A549 (cell line): Measurements from ENCODE around the gene GUCY1A2. TPM values are rescaled to one million over a fixed set of nuclear protein-coding genes. Genes with fewer than 3 reads are reported as not detected.

Experiments used
- ATAC-seq, 2 experiments: fragments of 200-7000 bp in 1 of 2; fragments of >200 bp in 1 of 2; cut with Nextera tagmentation in 1 of 2; cut with Tn5 transposase in 1 of 2; 3 replicates each; pipeline versions ENCODE4 v1.8.0 to v1.9.1; 2018 to 2020; ENCODE audit warnings: mild to moderate bottlenecking in 1 of 2, moderate library complexity in 1 of 2
- CTCF ChIA-PET: fragments of 300-600 bp; sonication (Branson Sonifier 250); formaldehyde crosslinking; extraction: SDS; loops from one replicate; lab custom pipeline; 2021; ENCODE audit warnings: antibody characterized with exemption, inconsistent platforms; lab: Yijun Ruan, JAX
- POLR2A ChIA-PET: fragments of 350-600 bp; formaldehyde crosslinking; extraction: SDS; loops from one replicate; lab custom pipeline; 2021; ENCODE audit warnings: antibody characterized with exemption, inconsistent platforms; lab: Yijun Ruan, JAX
- DNase-seq, 2 experiments: peaks; one replicate each; pipeline versions ENCODE4 v3.0.0 to v3.0.0-alpha.2; 2011 to 2016; ENCODE audit warnings: low read depth in 1 of 2, low spot score in 1 of 2
- FAIRE-seq: peaks from 2 replicates; lab custom pipeline; 2011; peaks lifted over from hg19 to GRCh38; lab: Jason Lieb, UNC
- H3K27ac ChIP-seq, 2 experiments: fragments of >200 bp; sonication (Bioruptor Twin); formaldehyde crosslinking; 3 replicates each; pipeline ENCODE4 v1.5.1; 2016 to 2017
- H3K4me1 ChIP-seq: fragments of >200 bp; sonication (Bioruptor Twin); formaldehyde crosslinking; 3 replicates; pipeline ENCODE4 v1.6.1; 2016
- H3K4me2 ChIP-seq: fragments of >200 bp; sonication (Bioruptor Twin); formaldehyde crosslinking; 3 replicates; pipeline ENCODE4 v1.6.1; 2016
- H3K4me3 ChIP-seq: fragments of >200 bp; sonication (Bioruptor Twin); formaldehyde crosslinking; 3 replicates; pipeline ENCODE4 v1.5.1; 2016
- H3K9me3 ChIP-seq: fragments of >200 bp; sonication (Bioruptor Twin); formaldehyde crosslinking; 3 replicates; pipeline ENCODE4 v1.6.1; 2016
- ATOH8 ChIP-seq: fragments of 250-450 bp; sonication (Bioruptor Pico); IDR thresholded peaks from 2 replicates; pipeline ENCODE4 v1.5.0; 2020; ENCODE audit warnings: low read depth, mild to moderate bottlenecking, moderate library complexity
- BCL3 ChIP-seq: fragments of >200 bp; sonication (Bioruptor Twin); formaldehyde crosslinking; IDR thresholded peaks from 3 replicates; pipeline ENCODE4 v1.6.1; 2016
- BHLHE40 ChIP-seq: IDR thresholded peaks from 2 replicates; pipeline ENCODE4 v1.6.1; 2012; ENCODE audit warnings: low read depth, low read length, inconsistent platforms
- CHD4 ChIP-seq: fragments of 200-600 bp; sonication (generic); IDR thresholded peaks from 2 replicates; pipeline ENCODE4 v1.6.1; 2016; ENCODE audit warnings: antibody characterized with exemption, mild to moderate bottlenecking, borderline replicate concordance
- CTCF ChIP-seq: fragments of >200 bp; sonication (Bioruptor Twin); formaldehyde crosslinking; IDR thresholded peaks from 3 replicates; pipeline ENCODE4 v1.5.1; 2016
- EHF ChIP-seq: fragments of 250-450 bp; sonication (Bioruptor Pico); IDR thresholded peaks from 2 replicates; pipeline ENCODE4 v1.5.0; 2020; ENCODE audit warnings: mild to moderate bottlenecking
- EHMT2 ChIP-seq: fragments of 200-600 bp; sonication (generic); IDR thresholded peaks from 2 replicates; pipeline ENCODE4 v1.6.1; 2016; ENCODE audit warnings: antibody characterized with exemption, low read depth, mild to moderate bottlenecking, moderate library complexity
- FOXS1 ChIP-seq: fragments of 250-450 bp; sonication (Bioruptor Pico); IDR thresholded peaks from 2 replicates; pipeline ENCODE4 v1.5.0; 2020; ENCODE audit warnings: mild to moderate bottlenecking, moderate library complexity
- HMGXB4 ChIP-seq: fragments of 250-450 bp; sonication (Bioruptor Pico); IDR thresholded peaks from 2 replicates; pipeline ENCODE4 v1.5.0; 2021; ENCODE audit warnings: mild to moderate bottlenecking, moderate library complexity, borderline replicate concordance
- HOXA7 ChIP-seq: fragments of 250-450 bp; sonication (Bioruptor Pico); IDR thresholded peaks from 2 replicates; pipeline ENCODE4 v1.5.0; 2020; ENCODE audit warnings: mild to moderate bottlenecking, moderate library complexity
- HOXB5 ChIP-seq: fragments of 250-450 bp; sonication (Bioruptor Pico); IDR thresholded peaks from 2 replicates; pipeline ENCODE4 v1.5.0; 2020; ENCODE audit warnings: mild to moderate bottlenecking, moderate library complexity
- KDM1A ChIP-seq: fragments of 200-600 bp; sonication (generic); IDR thresholded peaks from 2 replicates; pipeline ENCODE4 v1.6.1; 2016; ENCODE audit warnings: low read depth, mild to moderate bottlenecking
- MAFK ChIP-seq: fragments of 450-650 bp; IDR thresholded peaks from 2 replicates; pipeline ENCODE4 v1.6.1; 2014; ENCODE audit not compliant: partially characterized antibody
- MAX ChIP-seq: IDR thresholded peaks from 2 replicates; pipeline ENCODE4 v1.6.1; 2012
- MYC ChIP-seq: IDR thresholded peaks from 2 replicates; pipeline ENCODE4 v1.6.1; 2012; ENCODE audit warnings: mild to moderate bottlenecking, inconsistent platforms, low read length, improper control_type of control experiment, borderline replicate concordance
- NFE2L2 ChIP-seq: fragments of 150-350 bp; conservative IDR thresholded peaks from 2 replicates; pipeline ENCODE4 v1.6.1; 2014; ENCODE audit warnings: low read length
- NR3C1 ChIP-seq: fragments of >200 bp; sonication (Bioruptor Twin); formaldehyde crosslinking; IDR thresholded peaks from 3 replicates; pipeline ENCODE4 v1.6.1; 2017
- PBX3 ChIP-seq: IDR thresholded peaks from 2 replicates; pipeline ENCODE4 v1.6.1; 2012
- PHF8 ChIP-seq: fragments of 200-600 bp; sonication (generic); IDR thresholded peaks from 2 replicates; pipeline ENCODE4 v1.6.1; 2016; ENCODE audit warnings: low read depth, mild to moderate bottlenecking, antibody characterized with exemption, moderate library complexity, borderline replicate concordance
- RAD21 ChIP-seq, 2 experiments: fragments of >200 bp in 1 of 2; sonication (Bioruptor Twin) in 1 of 2; formaldehyde crosslinking in 1 of 2; IDR thresholded peaks in 1 of 2; conservative IDR thresholded peaks in 1 of 2; 2 replicates in 1 of 2; 3 replicates in 1 of 2; pipeline ENCODE4 v1.6.1; 2012 to 2018; ENCODE audit warnings: inconsistent platforms in 1 of 2
- RFX5 ChIP-seq: fragments of 450-650 bp; IDR thresholded peaks from 2 replicates; pipeline ENCODE4 v1.7.1; 2014; ENCODE audit warnings: antibody characterized with exemption, mild to moderate bottlenecking, moderate library complexity
- RNF2 ChIP-seq: fragments of 200-600 bp; sonication (generic); IDR thresholded peaks from 2 replicates; pipeline ENCODE4 v1.6.1; 2016; ENCODE audit warnings: low read depth, mild to moderate bottlenecking, antibody characterized with exemption, moderate library complexity, borderline replicate concordance
- TP53 ChIP-seq: fragments of 250-450 bp; sonication (Bioruptor Pico); IDR thresholded peaks from 2 replicates; pipeline ENCODE4 v1.5.0; 2021; ENCODE audit warnings: mild to moderate bottlenecking, moderate library complexity
- ZC3H11A ChIP-seq: fragments of 450-650 bp; IDR thresholded peaks from 2 replicates; pipeline ENCODE4 v1.6.1; 2014; ENCODE audit warnings: antibody characterized with exemption, mild to moderate bottlenecking
- ZSCAN20 ChIP-seq: fragments of 250-450 bp; sonication (Bioruptor Pico); IDR thresholded peaks from 2 replicates; pipeline ENCODE4 v1.8.0; 2022; ENCODE audit warnings: mild to moderate bottlenecking, moderate library complexity
- WGBS: methylation state at CpG from one replicate; pipeline ENCODE4 v1.1.6; 2017; ENCODE audit errors: missing lambda C conversion rate; 5-methylcytosine and 5-hydroxymethylcytosine counted together
- polyA plus RNA-seq, 4 experiments: library from polyadenylated mRNA; depleted of rRNA in 3 of 4; stranded (reverse); fragments of >200 nt; fragmentation: RNase III in 1 of 4; extraction: RNeasy Plus Mini Kit Qiagen cat#74134 plus additional on column Dnase treatment in 1 of 4; gene quantifications; 2 replicates in 3 of 4; 3 replicates in 1 of 4; pipeline ENCODE4 v1.2.3, GENCODE V29; 2011 to 2017

Gene GUCY1A2
- polyA plus RNA-seq, 2 of the 4 experiments (the other 2 are of a cell fraction), result 0.12 to 0.16 TPM

GRCh38 chr11:106961048-106961447 is 57.2 kb downstream of the GUCY1A2 start:
- Histone ChIP-seq H3K4me2 (peak overlapping the region; percentile 54), H3K4me3 (no peak overlapping the region), H3K27ac (peak overlapping the region; percentile 52 to 68; a peak in 5 of 6 replicates), H3K4me1 (peaks cover 15% of the 10 kb centered on the region), H3K9me3 (no peaks in the 10 kb centered on the region)
- ATAC-seq (peak; percentile 50 to 69; a peak in 5 of 6 replicates), FAIRE-seq (no peak), DNase-seq (peak in 1 of 2 experiments; percentile 15)
- ChIA-PET POLR2A (no interaction called here), CTCF (no interaction called here)
- TF ChIP-seq EHF (CRISPR knock-in tag), result no peak
- no peak for TF ChIP-seq KDM1A
- TF ChIP-seq HMGXB4 (CRISPR knock-in tag), result no peak
- no peak for TF ChIP-seq RAD21 (conservative IDR thresholded peaks at IDR 0.05 in 1 of 2, IDR thresholded peaks at IDR 0.05 in 1 of 2)
- no peak for TF ChIP-seq ATOH8
- no peak for TF ChIP-seq MAX
- no peak for TF ChIP-seq PHF8
- TF ChIP-seq ZC3H11A, result no peak
- no peak for TF ChIP-seq MYC
- TF ChIP-seq ZSCAN20 (CRISPR knock-in tag), result no peak
- TF ChIP-seq NR3C1, result no peak
- no peak for TF ChIP-seq HOXB5 (CRISPR knock-in tag)
- TF ChIP-seq FOXS1 (CRISPR knock-in tag), result no peak
- no peak for TF ChIP-seq PBX3
- TF ChIP-seq BCL3, result no peak
- no peak for TF ChIP-seq MAFK
- TF ChIP-seq NFE2L2, result no peak
- no peak for TF ChIP-seq RNF2
- no peak for TF ChIP-seq TP53 (CRISPR knock-in tag)
- TF ChIP-seq CTCF, result no peak
- WGBS, result 0% methylated on average over 1 of the region's 1 CpG

- FAIRE-seq, result no peak
- no peak overlapping the region for H3K4me2 ChIP-seq
- peaks cover 15% of the 10 kb centered on the region for H3K4me1 ChIP-seq
- POLR2A ChIA-PET, result no interaction called here
- TF ChIP-seq BHLHE40 (no peak), PBX3 (no peak), EHMT2 (no peak), RFX5 (no peak), HOXA7 (CRISPR knock-in tag) (no peak), CHD4 (no peak), PHF8 (no peak), EHF (CRISPR knock-in tag) (no peak)
- TF ChIP-seq, all 56 proteins: peak for 0
- CTCF ChIA-PET, result no interaction called here
- no peaks in the 10 kb centered on the region for H3K9me3 ChIP-seq
- no peak overlapping the region for H3K4me3 ChIP-seq
- WGBS, result 100% methylated on average over 1 of the region's 1 CpG
- peak overlapping the region in 1 of 2 experiments; percentile 41; a peak in 3 of 6 replicates for H3K27ac ChIP-seq
- DNase-seq, result no peak
- no peak for ATAC-seq
These were observed 58.5 kb downstream of the GUCY1A2 start for GRCh38 chr11:106959800-106960199.
